ENCODE results near the gene PML. TPM values are rescaled to one million over a fixed set of nuclear protein-coding genes. Genes with fewer than 3 reads are reported as not detected.

The PML gene
- total RNA-seq, 1 experiment from 2014 or later, result 67.2 TPM

- H3K36me3 ChIP-seq (ENCODE audit: low read depth), result peaks cover 44% of the 10 kb centered on the region
- H4K20me1 ChIP-seq (ENCODE audit: insufficient read depth), result 0 out of 2 replicates have a peak, but pooled peaks cover 4% of the 10 kb centered on the region
- H3K4me2 ChIP-seq, result no peak overlapping the region
- H3K79me2 ChIP-seq (ENCODE audit: low read depth), result peaks cover 3% of the 10 kb centered on the region; the same call in 1 of the 2 replicates
- intact Hi-C loops (cut with micrococcal nuclease; ENCODE audit: unreplicated experiment), result no loop called here
- POLR2A ChIA-PET (ENCODE audit: unreplicated experiment), result no interaction called here
- TF ChIP-seq EZH2 (IDR thresholded peaks at IDR 0.05; ENCODE audit: low read depth), result no peak
- TF ChIP-seq CTCF (conservative IDR thresholded peaks at IDR 0.05), result no peak
- H3K27me3 ChIP-seq (ENCODE audit: insufficient read depth, low read depth), result no peaks in the 10 kb centered on the region
- no peaks in the 10 kb centered on the region for H3K9me2 ChIP-seq (ENCODE audit: insufficient read depth)
- H3K9me3 ChIP-seq (ENCODE audit: insufficient read depth, low read depth), result no peaks in the 10 kb centered on the region
- CTCF ChIA-PET, result interaction anchor here (1.1 kb wide), 1 partner anchor 72 kb away, joined by 3 read pairs; no protein-coding TSS in a partner anchor
- no peak overlapping the region for H2AFZ ChIP-seq
- H3K4me3 ChIP-seq, result no peak overlapping the region
- no TSS peak for BruUV-seq (replicated peaks)
- peaks cover 36% of the 10 kb centered on the region; the same call in 1 of the 2 replicates for H3F3A ChIP-seq (ENCODE audit: insufficient read depth, low read depth)
- no peak for DNase-seq
- no peak overlapping the region for H3K27ac ChIP-seq
- H3K4me1 ChIP-seq (replicated peaks; ENCODE audit: insufficient read depth), result peaks cover 12% of the 10 kb centered on the region
Measured at GRCh38 chr15:73948396-73948795, 46.1 kb upstream of the PML start.

GRCh38 chr15:73948982-73949381 lies 45.5 kb upstream of the PML start:
- ChIA-PET POLR2A (ENCODE audit: unreplicated experiment) (no interaction called here), CTCF (interaction anchor here (1.1 kb wide), 1 partner anchor 72 kb away, joined by 3 read pairs; no protein-coding TSS in a partner anchor)
- TF ChIP-seq EZH2 (IDR thresholded peaks at IDR 0.05; ENCODE audit: low read depth), result no peak
- no peak for TF ChIP-seq CTCF (conservative IDR thresholded peaks at IDR 0.05)
- Histone ChIP-seq H3K4me1 (replicated peaks; ENCODE audit: insufficient read depth) (peaks cover 7% of the 10 kb centered on the region), H3K79me2 (ENCODE audit: low read depth) (no peaks in the 10 kb centered on the region), H3K9me2 (ENCODE audit: insufficient read depth) (no peaks in the 10 kb centered on the region), H2AFZ (no peak overlapping the region), H3K27me3 (ENCODE audit: insufficient read depth, low read depth) (no peaks in the 10 kb centered on the region), H3K4me3 (no peak overlapping the region), H3K36me3 (ENCODE audit: low read depth) (peaks cover 38% of the 10 kb centered on the region), H4K20me1 (ENCODE audit: insufficient read depth) (0 out of 2 replicates have a peak, but pooled peaks cover 4% of the 10 kb centered on the region), H3K4me2 (no peak overlapping the region), H3F3A (ENCODE audit: insufficient read depth, low read depth) (peaks cover 36% of the 10 kb centered on the region; the same call in 1 of the 2 replicates), H3K27ac (no peak overlapping the region), H3K9me3 (ENCODE audit: insufficient read depth, low read depth) (no peaks in the 10 kb centered on the region)
- no peak for DNase-seq
- BruUV-seq (replicated peaks), result no TSS peak
- intact Hi-C loops (cut with micrococcal nuclease; ENCODE audit: unreplicated experiment), result no loop called here

- no peak for DNase-seq
- Histone ChIP-seq H4K20me1 (ENCODE audit: insufficient read depth) (0 out of 2 replicates have a peak, but pooled peaks cover 2% of the 10 kb centered on the region), H3K4me1 (replicated peaks; ENCODE audit: insufficient read depth) (peaks cover 2% of the 10 kb centered on the region; the same call in 1 of the 2 replicates), H2AFZ (no peak overlapping the region), H3K9me3 (ENCODE audit: insufficient read depth, low read depth) (no peaks in the 10 kb centered on the region), H3K27me3 (ENCODE audit: insufficient read depth, low read depth) (no peaks in the 10 kb centered on the region), H3K79me2 (ENCODE audit: low read depth) (no peaks in the 10 kb centered on the region), H3K4me3 (no peak overlapping the region), H3K9me2 (ENCODE audit: insufficient read depth) (no peaks in the 10 kb centered on the region), H3K4me2 (no peak overlapping the region), H3F3A (ENCODE audit: insufficient read depth, low read depth) (peaks cover 34% of the 10 kb centered on the region; the same call in 1 of the 2 replicates), H3K27ac (no peak overlapping the region), H3K36me3 (ENCODE audit: low read depth) (peaks cover 33% of the 10 kb centered on the region)
- no peak for TF ChIP-seq EZH2 (IDR thresholded peaks at IDR 0.05; ENCODE audit: low read depth)
- TF ChIP-seq CTCF (conservative IDR thresholded peaks at IDR 0.05), result no peak
- BruUV-seq (replicated peaks), result no TSS peak
- ChIA-PET CTCF (interaction anchor here (0.6 kb wide), 1 partner anchor 42 kb away, joined by 3 read pairs; no protein-coding TSS in a partner anchor), POLR2A (ENCODE audit: unreplicated experiment) (no interaction called here)
- intact Hi-C loops (cut with micrococcal nuclease; ENCODE audit: unreplicated experiment), result no loop called here
Measured at GRCh38 chr15:73949496-73949895, 45.0 kb upstream of the PML start.

All from PC-9 (cell line).